ENCODE results near the gene SLC39A11.

DNA sequence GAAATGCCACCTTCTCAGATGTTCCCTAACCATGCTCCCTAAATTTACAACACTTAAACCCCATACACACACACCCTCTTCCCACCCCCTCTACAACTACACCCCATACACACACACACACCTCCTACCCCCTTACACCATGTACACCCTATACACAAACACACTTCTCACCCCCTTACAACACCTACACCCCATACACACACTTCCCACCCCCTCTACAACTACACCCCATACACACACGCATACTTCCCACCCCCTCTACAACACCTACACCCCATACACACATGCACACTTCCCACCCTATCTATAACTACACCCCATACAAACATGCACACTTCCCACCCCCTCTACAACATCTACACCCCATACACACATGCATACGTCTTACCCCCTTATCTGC is 172.0 kb downstream of the SLC39A11 start:
- TF ChIP-seq, protein P1, sequence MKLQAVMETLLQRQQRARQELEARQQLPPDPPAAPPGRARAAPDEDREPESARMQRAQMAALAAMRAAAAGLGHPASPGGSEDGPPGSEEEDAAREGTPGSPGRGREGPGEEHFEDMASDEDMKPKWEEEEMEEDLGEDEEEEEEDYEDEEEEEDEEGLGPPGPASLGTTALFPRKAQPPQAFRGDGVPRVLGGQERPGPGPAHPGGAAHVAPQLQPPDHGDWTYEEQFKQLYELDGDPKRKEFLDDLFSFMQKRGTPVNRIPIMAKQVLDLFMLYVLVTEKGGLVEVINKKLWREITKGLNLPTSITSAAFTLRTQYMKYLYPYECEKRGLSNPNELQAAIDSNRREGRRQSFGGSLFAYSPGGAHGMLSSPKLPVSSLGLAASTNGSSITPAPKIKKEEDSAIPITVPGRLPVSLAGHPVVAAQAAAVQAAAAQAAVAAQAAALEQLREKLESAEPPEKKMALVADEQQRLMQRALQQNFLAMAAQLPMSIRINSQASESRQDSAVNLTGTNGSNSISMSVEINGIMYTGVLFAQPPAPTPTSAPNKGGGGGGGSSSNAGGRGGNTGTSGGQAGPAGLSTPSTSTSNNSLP (IDR thresholded peaks at IDR 0.05; ENCODE audit: low read depth, low read length): no peak
- TF ChIP-seq IKZF4 (CRISPR knock-in tag; IDR thresholded peaks at IDR 0.05; ENCODE audit: borderline replicate concordance, low read depth, not compliant biosample characterization) (no peak), ZNF230 (CRISPR knock-in tag; IDR thresholded peaks at IDR 0.05) (no peak), POLR2A (IDR thresholded peaks at IDR 0.05; ENCODE audit: insufficient read depth in 1 of 2, low read depth in 2 of 2, low read length in 2 of 2) (no peak), RAD21 (CRISPR knock-in tag; IDR thresholded peaks at IDR 0.05) (no peak)
- TF ChIP-seq, protein P2, sequence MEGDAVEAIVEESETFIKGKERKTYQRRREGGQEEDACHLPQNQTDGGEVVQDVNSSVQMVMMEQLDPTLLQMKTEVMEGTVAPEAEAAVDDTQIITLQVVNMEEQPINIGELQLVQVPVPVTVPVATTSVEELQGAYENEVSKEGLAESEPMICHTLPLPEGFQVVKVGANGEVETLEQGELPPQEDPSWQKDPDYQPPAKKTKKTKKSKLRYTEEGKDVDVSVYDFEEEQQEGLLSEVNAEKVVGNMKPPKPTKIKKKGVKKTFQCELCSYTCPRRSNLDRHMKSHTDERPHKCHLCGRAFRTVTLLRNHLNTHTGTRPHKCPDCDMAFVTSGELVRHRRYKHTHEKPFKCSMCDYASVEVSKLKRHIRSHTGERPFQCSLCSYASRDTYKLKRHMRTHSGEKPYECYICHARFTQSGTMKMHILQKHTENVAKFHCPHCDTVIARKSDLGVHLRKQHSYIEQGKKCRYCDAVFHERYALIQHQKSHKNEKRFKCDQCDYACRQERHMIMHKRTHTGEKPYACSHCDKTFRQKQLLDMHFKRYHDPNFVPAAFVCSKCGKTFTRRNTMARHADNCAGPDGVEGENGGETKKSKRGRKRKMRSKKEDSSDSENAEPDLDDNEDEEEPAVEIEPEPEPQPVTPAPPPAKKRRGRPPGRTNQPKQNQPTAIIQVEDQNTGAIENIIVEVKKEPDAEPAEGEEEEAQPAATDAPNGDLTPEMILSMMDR (CRISPR knock-in tag; IDR thresholded peaks at IDR 0.05): no peak

All from HepG2 (cell line).